K562 (cell line): ENCODE data around the gene HOXB1. TPM values are rescaled to one million over a fixed set of nuclear protein-coding genes. Genes with fewer than 3 reads are reported as not detected.

Experiments used
- ATAC-seq: fragments of 200-7000 bp; cut with Tn5 transposase; 3 replicates; pipeline ENCODE4 v1.9.1; 2020; ENCODE audit warnings: moderate library complexity
- BruUV-seq: library from RNA; stranded (reverse); fragments of 400-500 nt; replicated peaks from 2 replicates; lab custom pipeline; 2021; lab: Mats Ljungman, UMichigan
- CTCF ChIA-PET: fragments of 300-600 bp; formaldehyde crosslinking; extraction: SDS; loops from one replicate; lab custom pipeline; 2021; ENCODE audit warnings: low intra/inter-chr PET ratio; lab: Yijun Ruan, JAX
- POLR2A ChIA-PET: fragments of 300-600, 350-650 bp; sonication (Branson Sonifier 250); formaldehyde crosslinking; extraction: SDS; loops from one replicate; lab custom pipeline; 2021; ENCODE audit warnings: antibody characterized with exemption, inconsistent platforms; lab: Yijun Ruan, JAX
- DNase-seq, 4 experiments: peaks; one replicate each; pipeline versions ENCODE4 v3.0.0 to v3.0.0-alpha.2; 2011 to 2018; ENCODE audit warnings: low spot score in 3 of 4, mixed read lengths in 3 of 4; ENCODE audit errors: extremely low read depth in 1 of 4
- FAIRE-seq: peaks from 2 replicates; lab custom pipeline; 2011; peaks lifted over from hg19 to GRCh38; lab: Jason Lieb, UNC
- H2AFZ ChIP-seq: 2 replicates; pipeline ENCODE4 v1.6.0; 2011; ENCODE audit warnings: low read depth, low read length, control low read depth, inconsistent platforms
- H3K27ac ChIP-seq: fragments of 200-600 bp; 3 replicates; pipeline ENCODE4 v1.8.0; 2011; ENCODE audit warnings: low read depth, mild to moderate bottlenecking, control low read depth, inconsistent platforms, low read length, moderate library complexity, mixed read lengths; ENCODE audit errors: extremely low read depth
- H3K27me3 ChIP-seq, 2 experiments: fragments of 300-600 bp in 1 of 2; 2 replicates in 1 of 2; 3 replicates in 1 of 2; pipeline versions ENCODE4 v1.6.0 to v1.8.0; 2011; ENCODE audit warnings: inconsistent platforms in 2 of 2, low read length in 2 of 2, mild to moderate bottlenecking in 1 of 2, mixed read lengths in 1 of 2, moderate library complexity in 1 of 2; ENCODE audit not compliant: control insufficient read depth in 2 of 2, insufficient read depth in 2 of 2
- H3K36me3 ChIP-seq: fragments of 300-600 bp; 3 replicates; pipeline ENCODE4 v1.8.0; 2011; ENCODE audit warnings: mild to moderate bottlenecking, low read length, inconsistent platforms; ENCODE audit not compliant: control insufficient read depth, insufficient read depth
- H3K4me1 ChIP-seq, 2 experiments: fragments of 200-600 bp in 1 of 2; replicated peaks in 1 of 2; 2 replicates in 1 of 2; 3 replicates in 1 of 2; pipeline versions ENCODE4 v1.5.1 to v1.8.0; 2011; ENCODE audit warnings: inconsistent platforms in 2 of 2, low read length in 2 of 2, mild to moderate bottlenecking in 1 of 2, mixed read lengths in 1 of 2, moderate library complexity in 1 of 2; ENCODE audit not compliant: control insufficient read depth in 2 of 2, insufficient read depth in 2 of 2
- H3K4me2 ChIP-seq: 2 replicates; pipeline ENCODE4 v1.6.1; 2011; ENCODE audit warnings: low read length, control low read depth, inconsistent platforms, mixed read lengths; ENCODE audit not compliant: insufficient read depth
- H3K4me3 ChIP-seq: fragments of 200-600 bp; sonication (generic), shearing (Covaris generic); 2 replicates; pipeline ENCODE4 v1.5.1; 2016; ENCODE audit warnings: control low read depth, inconsistent platforms
- H3K79me2 ChIP-seq: fragments of 200-600 bp; 3 replicates; pipeline ENCODE4 v1.8.0; 2011; ENCODE audit warnings: low read length, inconsistent platforms; ENCODE audit not compliant: control insufficient read depth, insufficient read depth
- H3K9ac ChIP-seq, 2 experiments: 2 replicates each; pipeline versions ENCODE4 v1.6.0 to v1.6.1; 2011; ENCODE audit warnings: low read depth in 2 of 2, low read length in 2 of 2, control low read depth in 1 of 2, inconsistent platforms in 1 of 2, mild to moderate bottlenecking in 1 of 2, mixed read lengths in 1 of 2; ENCODE audit not compliant: insufficient read depth in 1 of 2
- H3K9me1 ChIP-seq: one replicate; pipeline ENCODE4 v1.6.0; 2011; ENCODE audit warnings: inconsistent platforms, mild to moderate bottlenecking, low read length, moderate library complexity; ENCODE audit not compliant: control insufficient read depth, insufficient read depth
- H3K9me3 ChIP-seq: replicated peaks from 2 replicates; pipeline ENCODE4 v1.5.1; 2011; ENCODE audit warnings: low read depth, low read length, inconsistent platforms; ENCODE audit not compliant: control insufficient read depth, insufficient read depth
- H4K20me1 ChIP-seq: replicated peaks from 2 replicates; pipeline ENCODE4 v1.6.1; 2011; ENCODE audit warnings: low read length, inconsistent platforms, mixed read lengths; ENCODE audit not compliant: control insufficient read depth, insufficient read depth
- ATF7 ChIP-seq: fragments of 450-650 bp; IDR thresholded peaks from 2 replicates; pipeline ENCODE4 v1.7.1; 2014; ENCODE audit warnings: mild to moderate bottlenecking, moderate library complexity
- BCL6 ChIP-seq: fragments of 250-450 bp; sonication (Bioruptor Pico); IDR thresholded peaks from 2 replicates; pipeline ENCODE4 v1.4.0; 2020
- CBX3 ChIP-seq, 2 experiments: IDR thresholded peaks; 1 replicate in 1 of 2; 2 replicates in 1 of 2; pipeline ENCODE4 v1.6.1; 2012; ENCODE audit warnings: inconsistent platforms in 2 of 2, low read length in 2 of 2, borderline replicate concordance in 1 of 2, control low read depth in 1 of 2
- CXXC5 ChIP-seq: fragments of 250-450 bp; sonication (Bioruptor Pico); IDR thresholded peaks from 2 replicates; pipeline ENCODE4 v1.8.0; 2022; ENCODE audit warnings: inconsistent platforms, mild to moderate bottlenecking, moderate library complexity
- E2F3 ChIP-seq: fragments of 250-450 bp; sonication (Bioruptor Pico); IDR thresholded peaks from 2 replicates; pipeline ENCODE4 v1.4.0; 2020; ENCODE audit warnings: mild to moderate bottlenecking
- ETV6 ChIP-seq, 3 experiments: fragments of 150-350 bp in 1 of 3; sonication (generic) in 1 of 3; formaldehyde crosslinking in 1 of 3; IDR thresholded peaks; 2 replicates each; pipeline versions ENCODE4 v1.6.1 to v1.8.0; 2014 to 2022; ENCODE audit warnings: borderline replicate concordance in 2 of 3, low read depth in 2 of 3, antibody characterized with exemption in 1 of 3, low read length in 1 of 3, mild to moderate bottlenecking in 1 of 3, missing genetic modification reagents in 1 of 3
- ILF3 ChIP-seq: fragments of 450-650 bp; IDR thresholded peaks from 2 replicates; pipeline ENCODE4 v1.6.1; 2018; ENCODE audit warnings: antibody characterized with exemption, mild to moderate bottlenecking, moderate library complexity, borderline replicate concordance
- MBD1 ChIP-seq: fragments of 250-450 bp; sonication (Bioruptor Pico); IDR thresholded peaks from 2 replicates; pipeline ENCODE4 v1.8.0; 2022; ENCODE audit warnings: inconsistent platforms
- MTA2 ChIP-seq: fragments of 450-650 bp; IDR thresholded peaks from 2 replicates; pipeline ENCODE4 v1.6.1; 2016; ENCODE audit warnings: low read depth
- MYNN ChIP-seq, 2 experiments: sonication (generic); formaldehyde crosslinking in 1 of 2; IDR thresholded peaks; 2 replicates each; pipeline versions ENCODE4 v1.5.0 to v1.6.1; 2016 to 2020; ENCODE audit warnings: antibody characterized with exemption in 1 of 2, missing genetic modification reagents in 1 of 2
- PBX2 ChIP-seq, 2 experiments: IDR thresholded peaks in 1 of 2; conservative IDR thresholded peaks in 1 of 2; 2 replicates each; pipeline ENCODE4 v1.6.1; 2016; ENCODE audit warnings: low read depth in 2 of 2, mild to moderate bottlenecking in 1 of 2, missing compliant biosample characterization in 1 of 2, missing genetic modification characterization in 1 of 2, moderate library complexity in 1 of 2
- PTRF ChIP-seq: fragments of 450-650 bp; IDR thresholded peaks from 2 replicates; pipeline ENCODE4 v1.6.1; 2016; ENCODE audit warnings: mild to moderate bottlenecking, missing genetic modification characterization, missing compliant biosample characterization
- SMARCA4 ChIP-seq: fragments of 450-650 bp; IDR thresholded peaks from 2 replicates; pipeline ENCODE4 v1.6.1; 2016
- SNRNP70 ChIP-seq: fragments of 200-400 bp; formaldehyde crosslinking; optimal IDR thresholded peaks from 2 replicates; pipeline ENCODE3; 2017; ENCODE audit warnings: low read depth, low read length
- ZNF143 ChIP-seq: sonication (generic); formaldehyde crosslinking; IDR thresholded peaks from 2 replicates; pipeline ENCODE4 v1.9.0; 2022; ENCODE audit warnings: mild to moderate bottlenecking, missing genetic modification reagents
- ZNF444 ChIP-seq: fragments of 250-450 bp; sonication (Bioruptor Pico); IDR thresholded peaks from 2 replicates; pipeline ENCODE4 v1.4.0; 2020; ENCODE audit warnings: mild to moderate bottlenecking, moderate library complexity
- ZSCAN29 ChIP-seq: fragments of 450-650 bp; IDR thresholded peaks from 2 replicates; pipeline ENCODE4 v1.6.1; 2017
- WGBS: fragments of 100-300 bp; shearing (Covaris generic); methylation state at CpG from one replicate; pipeline ENCODE4 v1.1.6; 2016; ENCODE audit warnings: low coverage, mixed read lengths; ENCODE audit not compliant: insufficient coverage; ENCODE audit errors: missing lambda C conversion rate; 5-methylcytosine and 5-hydroxymethylcytosine counted together
- in situ Hi-C: fragments of 300-500 bp; cut with MboI; formaldehyde crosslinking; loops from 4 replicates; pipeline ENCODE4 v1.15.0; 2018; ENCODE audit warnings: inconsistent platforms, mixed read lengths
- intact Hi-C: fragments of 100-400 bp; cut with micrococcal nuclease; formaldehyde crosslinking; loops from 2 replicates; pipeline ENCODE4 v1.14.2; 2022
- polyA plus RNA-seq, 8 experiments: library from polyadenylated mRNA; depleted of rRNA in 4 of 8; stranded (reverse) in 5 of 8; unstranded in 3 of 8; fragments of >200 nt; fragmentation: Nextera tagmentation in 2 of 8; fragmentation: Illumina TruSeq in 1 of 8; extraction: Ambion mirVana in 2 of 8; extraction: Trizol in 1 of 8; gene quantifications; 2 replicates each; pipeline versions ENCODE4 v1.2.1 to v1.2.3, GENCODE V29; 2011 to 2014; ENCODE audit warnings: inconsistent platforms in 1 of 8, missing spikeins in 1 of 8
- total RNA-seq, 7 experiments: library from RNA; depleted of rRNA in 6 of 7; stranded (reverse); fragments of >200 nt in 6 of 7; fragmentation: Illumina TruSeq in 2 of 7; extraction: Trizol in 2 of 7; gene quantifications; 2 replicates each; pipeline versions ENCODE4 v1.2.1 to v1.2.3, GENCODE V29; 2011 to 2021; ENCODE audit warnings: low replicate concordance in 1 of 7

Gene HOXB1
- total and polyA plus RNA-seq, 9 of the 15 experiments (the other 6 are each of a cell fraction or from before 2014, with no cell fraction given) = 0.04 TPM; not detected in 8

GRCh38 chr17:48505788-48506187 is 25.0 kb downstream of the HOXB1 start:
- no peaks in the 10 kb centered on the region for H3K9me3 ChIP-seq
- DNase-seq (peak; percentile 64 to 88 (median 71)), ATAC-seq (peak; percentile 77), FAIRE-seq (peak; percentile 98)
- no peak overlapping the region for H3K4me3 ChIP-seq
- H4K20me1 ChIP-seq = no peaks in the 10 kb centered on the region
- no peak overlapping the region for H3K27ac ChIP-seq
- H2AFZ ChIP-seq = no peak overlapping the region
- WGBS = 0% methylated on average over 1 of the region's 1 CpG
- H3K9ac ChIP-seq = no peak overlapping the region
- peaks cover 5 to 31% of the 10 kb centered on the region in 2 experiments; a peak in 4 of 5 replicates for H3K4me1 ChIP-seq
- no peaks in the 10 kb centered on the region for H3K36me3 ChIP-seq
- H3K9me1 ChIP-seq = no peaks in the 10 kb centered on the region
- ChIA-PET CTCF (no interaction called here), POLR2A (interaction anchor here (0.6 to 1.4 kb wide), 3 partner anchors 36 to 119 kb away, joined by 3 to 4 read pairs (median 3); no protein-coding TSS in a partner anchor)
- no peaks in the 10 kb centered on the region for H3K27me3 ChIP-seq
- no peak overlapping the region for H3K4me2 ChIP-seq
- BruUV-seq = no TSS peak
- intact Hi-C loops (no loop called here), in situ Hi-C loops (no loop called here)
- no peaks in the 10 kb centered on the region for H3K79me2 ChIP-seq
- TF ChIP-seq PBX2 (CRISPR knock-in tag; IDR thresholded peaks at IDR 0.05; ENCODE audit: low read depth) = no peak
- TF ChIP-seq PBX2 (tag; conservative IDR thresholded peaks at IDR 0.05; ENCODE audit: low read depth) = 0 out of 2 replicates have a peak, but pooled peaks have one; percentile 31
- no peak for TF ChIP-seq MTA2
- no peak for TF ChIP-seq ETV6 (IDR thresholded peaks at IDR 0.05; ENCODE audit: borderline replicate concordance in 1 of 2, low read depth in 2 of 2, low read length in 1 of 2)
- no peak for TF ChIP-seq ETV6 (CRISPR knock-in tag; IDR thresholded peaks at IDR 0.05; ENCODE audit: borderline replicate concordance)
- TF ChIP-seq E2F3 (CRISPR knock-in tag) = no peak
- TF ChIP-seq MBD1 (CRISPR knock-in tag) = no peak
- no peak for TF ChIP-seq BCL6 (CRISPR knock-in tag)
- TF ChIP-seq SNRNP70 = no peak
- no peak for TF ChIP-seq ZSCAN29
- TF ChIP-seq CXXC5 (CRISPR knock-in tag) = no peak
- no peak for TF ChIP-seq CBX3 (IDR thresholded peaks at IDR 0.05; ENCODE audit: borderline replicate concordance in 1 of 2, low read length in 2 of 2)
- no peak for TF ChIP-seq ZNF444 (CRISPR knock-in tag)
- TF ChIP-seq ILF3 = no peak
- TF ChIP-seq PTRF = no peak
- TF ChIP-seq ATF7 = peak; percentile 58; the same call in 1 of the 2 replicates
- TF ChIP-seq SMARCA4 = peak; percentile 49; the same call in 1 of the 2 replicates
- no peak for TF ChIP-seq MYNN (IDR thresholded peaks at IDR 0.05)
- TF ChIP-seq MYNN (CRISPR knock-in tag; IDR thresholded peaks at IDR 0.05) = no peak
- no peak for TF ChIP-seq ZNF143 (CRISPR knock-in tag)
